Raji (cell line): ENCODE measurements around the gene HEMK1.

Experiments
- POLR2A ChIP-seq: IDR thresholded peaks from 2 replicates; pipeline ENCODE4 v1.6.1; 2011; ENCODE audit warnings: low read depth, low read length, control low read depth; ENCODE audit not compliant: insufficient read depth

The HEMK1 gene

DNA sequence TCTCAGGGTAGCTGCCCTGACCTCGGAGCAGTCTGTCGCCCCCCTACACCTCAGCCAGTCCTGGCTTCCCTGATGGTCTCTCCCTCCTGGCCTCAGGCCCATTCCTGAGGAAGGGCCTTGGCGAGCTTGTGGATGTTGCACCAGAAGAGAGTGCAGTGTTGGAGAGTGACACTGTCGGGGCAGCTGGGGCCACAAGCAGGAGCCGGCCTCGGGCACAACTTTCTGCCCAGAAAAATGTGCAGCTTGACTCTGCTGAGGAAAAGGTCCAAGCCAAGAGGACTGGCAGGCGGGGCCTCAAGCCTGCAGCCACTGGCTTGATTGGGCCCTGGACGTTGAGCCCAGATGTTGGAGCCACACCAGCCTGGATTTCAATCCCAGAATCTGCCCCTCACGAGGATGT, 12.8 kb downstream of the HEMK1 start:
- no peak for TF ChIP-seq POLR2A

GRCh38 chr3:50583897-50584296, 14.6 kb downstream of the HEMK1 start:
- TF ChIP-seq POLR2A: no peak

DNA sequence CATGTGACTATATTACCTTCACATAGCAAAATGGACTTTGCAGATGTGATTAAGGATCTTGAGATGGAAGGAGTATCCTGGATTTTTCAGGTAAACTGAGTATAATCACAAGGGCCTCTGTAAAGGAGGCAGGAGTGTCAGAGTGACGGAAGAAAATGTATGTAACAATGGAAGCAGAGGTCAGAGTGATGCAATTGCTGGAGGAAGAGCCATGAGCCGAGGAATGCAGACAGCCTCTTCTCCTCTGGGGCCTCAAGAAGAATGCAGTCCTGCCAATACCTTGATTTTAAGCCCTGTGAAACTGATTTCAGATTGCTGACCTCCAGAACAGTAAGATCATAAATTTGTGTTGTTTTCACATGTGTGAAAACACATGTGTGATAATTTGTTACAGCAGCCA, 15.1 kb downstream of the HEMK1 start:
- no peak for TF ChIP-seq POLR2A

DNA sequence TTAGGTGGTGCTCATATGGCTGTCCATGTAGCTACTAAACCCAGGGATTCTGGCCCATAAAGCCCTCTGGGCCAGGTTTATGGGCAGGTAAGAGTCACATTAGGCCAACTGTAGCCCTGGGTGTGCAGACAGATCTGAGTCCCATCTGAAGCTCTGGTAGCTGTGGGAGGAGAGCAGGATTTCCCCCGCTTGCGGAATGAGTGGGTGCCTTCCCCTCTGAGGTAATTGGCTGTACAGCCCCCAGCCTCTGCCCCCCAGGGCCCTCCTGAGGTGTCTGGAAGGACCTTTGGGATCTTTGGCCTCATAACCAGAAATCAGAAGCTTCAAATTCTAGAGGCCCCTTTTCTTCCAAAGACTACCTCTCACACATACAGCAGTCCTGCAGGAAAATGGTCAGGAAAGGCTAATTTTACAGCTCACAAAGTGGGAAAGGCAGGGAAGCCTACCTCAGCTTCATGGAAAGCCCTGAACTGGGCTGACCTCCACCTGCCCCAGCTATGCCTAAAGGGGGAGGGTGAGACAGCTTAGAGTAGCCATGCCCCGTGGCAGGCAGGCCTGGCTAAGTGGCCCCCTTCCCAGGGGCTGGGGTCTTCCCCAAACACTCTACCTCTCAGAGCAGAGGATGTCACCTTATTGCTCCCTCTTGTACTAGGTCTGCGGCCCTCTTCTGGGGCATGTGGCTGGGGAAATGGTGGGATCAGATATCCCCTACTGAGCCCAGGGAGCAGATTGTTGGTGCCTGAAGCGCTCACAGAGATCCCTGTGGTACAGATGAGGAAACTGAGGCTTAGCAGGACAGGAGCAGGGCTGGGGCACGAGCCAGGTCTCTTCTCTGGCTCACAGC, 16.8 kb downstream of the HEMK1 start:
- no peak for TF ChIP-seq POLR2A

DNA sequence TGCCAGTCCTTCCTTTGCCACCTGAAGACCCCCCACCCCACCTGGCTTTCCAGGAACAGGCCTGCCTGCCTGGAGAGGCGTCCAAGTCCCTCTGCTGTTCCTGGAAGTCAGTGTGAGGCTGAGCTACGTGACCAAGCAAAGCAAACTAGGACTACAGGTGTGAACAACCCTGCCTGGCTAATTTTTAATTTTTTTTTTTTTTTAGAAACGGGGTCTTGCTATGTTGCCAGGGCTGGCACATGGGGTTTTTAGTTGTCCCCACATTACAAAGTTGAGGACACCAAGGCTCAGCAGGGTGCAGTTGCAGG, 17.4 kb downstream of the HEMK1 start:
- no peak for TF ChIP-seq POLR2A

- no peak for TF ChIP-seq POLR2A
Measured at GRCh38 chr3:50587373-50587772, 18.1 kb downstream of the HEMK1 start.

GRCh38 chr3:50587806-50588758, 18.8 kb downstream of the HEMK1 start:
- peak; percentile 19; the same call in 1 of the 2 replicates for TF ChIP-seq POLR2A

DNA sequence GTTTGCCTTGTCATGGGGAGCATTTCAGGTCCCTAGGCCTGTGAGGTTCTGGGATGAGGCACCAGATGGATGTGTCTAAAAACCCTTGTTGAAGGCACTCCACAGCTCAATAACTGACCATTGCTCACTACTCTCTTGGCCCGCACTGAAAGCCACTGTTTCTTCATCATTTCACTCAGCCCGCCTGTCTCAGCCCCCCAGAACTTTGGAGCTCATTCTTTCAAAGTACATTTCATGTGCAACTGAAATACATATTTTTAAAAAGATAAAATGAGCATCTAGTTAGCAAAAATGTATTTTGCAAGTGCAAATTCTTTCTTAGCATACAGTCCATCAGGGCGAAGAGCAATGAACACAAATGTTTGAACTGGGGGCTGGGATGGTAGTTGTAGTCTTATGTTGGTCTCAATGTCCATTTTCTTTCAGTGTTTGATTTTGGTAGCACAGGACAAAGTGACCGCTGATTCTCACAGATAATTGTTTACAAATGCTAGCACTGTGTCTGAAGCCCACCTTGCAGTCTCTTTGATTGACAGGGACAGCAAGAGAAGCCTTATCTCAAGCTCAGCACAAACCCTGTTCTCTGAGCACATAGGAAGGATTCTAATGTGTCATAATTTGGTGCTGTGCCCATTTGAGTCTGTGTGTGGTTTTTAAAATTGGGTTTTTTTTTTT, 19.6 kb downstream of the HEMK1 start:
- TF ChIP-seq POLR2A: no peak

GRCh38 chr3:50591196-50591741, 21.9 kb downstream of the HEMK1 start:
- TF ChIP-seq POLR2A: no peak

DNA sequence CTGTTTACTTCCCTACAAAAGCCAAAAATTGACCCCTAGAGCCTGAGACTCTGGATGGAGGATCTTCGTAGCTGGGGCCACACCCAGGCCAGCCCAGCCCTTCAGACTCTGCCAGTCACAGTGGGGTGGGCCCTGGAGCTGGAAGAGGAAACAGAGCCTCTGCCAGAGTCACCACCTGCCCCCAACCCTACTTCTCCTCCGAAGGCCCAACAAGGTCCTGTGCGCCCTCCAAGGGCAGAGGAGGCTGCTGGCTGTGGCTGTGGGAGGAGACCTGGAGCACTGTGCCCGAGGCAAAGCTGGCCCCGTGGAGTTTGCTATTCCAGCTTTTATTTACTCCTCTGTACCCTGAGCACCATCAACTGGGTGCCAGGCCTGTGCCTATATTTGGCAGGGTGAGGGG, 23.2 kb downstream of the HEMK1 start:
- no peak for TF ChIP-seq POLR2A

- TF ChIP-seq POLR2A: no peak
Measured at GRCh38 chr3:50594253-50594785, 25.0 kb downstream of the HEMK1 start.

GRCh38 chr3:50599115-50599715, 29.9 kb downstream of the HEMK1 start:
- no peak for TF ChIP-seq POLR2A

DNA sequence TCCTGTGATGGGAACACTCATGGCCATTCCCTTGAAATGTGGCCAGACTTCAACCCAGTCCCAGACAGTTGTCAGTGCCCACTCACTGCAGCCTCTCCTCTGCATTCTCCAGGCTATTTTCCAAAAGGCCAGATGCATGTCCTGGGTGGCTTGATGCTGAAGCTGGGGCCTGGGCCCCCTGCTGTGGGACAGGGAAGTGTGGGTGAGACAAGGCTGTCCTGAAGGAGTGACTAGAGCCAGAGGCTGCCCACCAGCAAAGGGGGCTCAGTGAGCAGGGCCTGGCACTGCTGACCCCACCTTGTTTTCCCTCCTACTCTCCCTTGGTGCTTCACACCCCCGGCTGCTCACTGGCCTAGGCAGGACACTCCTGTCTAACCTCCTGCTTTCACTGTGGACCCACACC, 30.4 kb downstream of the HEMK1 start:
- TF ChIP-seq POLR2A: no peak

- no peak for TF ChIP-seq POLR2A
Measured at GRCh38 chr3:50600141-50600753, 30.9 kb downstream of the HEMK1 start.
